CD14-positive monocyte (primary cell): ENCODE results near the gene GPRC5B. TPM values are rescaled to one million over a fixed set of nuclear protein-coding genes. Genes with fewer than 3 reads are reported as not detected.
A peak's percentile ranks its signal among the peaks of the same experiment; 100 is the strongest.

Experiments used
- DNase-seq, 3 donors: peaks; one replicate each; pipeline ENCODE4 v3.0.0-alpha.2; 2011 to 2022
- H2AFZ ChIP-seq: 2 replicates; pipeline ENCODE4 v1.6.0; 2012; ENCODE audit warnings: mild to moderate bottlenecking, low read depth, low read length, inconsistent platforms; ENCODE audit not compliant: insufficient read depth, poor library complexity, severe bottlenecking
- H3K27ac ChIP-seq, 2 donors: 1 replicate in 1 of 2; 2 replicates in 1 of 2; pipeline ENCODE4 v1.5.1; 2012 to 2013; ENCODE audit warnings: low read length in 2 of 2, control low read depth in 1 of 2, inconsistent platforms in 1 of 2, low read depth in 1 of 2, mild to moderate bottlenecking in 1 of 2
- H3K27me3 ChIP-seq, 2 donors: one replicate each; pipeline versions ENCODE4 v1.6.0 to v1.6.1; 2011 to 2013; ENCODE audit warnings: low read length in 2 of 2; ENCODE audit not compliant: control insufficient read depth in 2 of 2, insufficient read depth in 2 of 2
- H3K36me3 ChIP-seq, 2 donors: replicated peaks in 1 of 2; 1 replicate in 1 of 2; 2 replicates in 1 of 2; pipeline versions ENCODE4 v1.5.1 to v1.6.1; 2012 to 2013; ENCODE audit warnings: low read length in 2 of 2, control low read depth in 1 of 2, inconsistent platforms in 1 of 2, mild to moderate bottlenecking in 1 of 2; ENCODE audit not compliant: insufficient read depth in 2 of 2, control insufficient read depth in 1 of 2
- H3K4me1 ChIP-seq, 2 donors: 1 replicate in 1 of 2; 2 replicates in 1 of 2; pipeline versions ENCODE4 v1.5.1 to v1.6.1; 2012 to 2013; ENCODE audit warnings: low read length in 2 of 2, control low read depth in 1 of 2, inconsistent platforms in 1 of 2, mild to moderate bottlenecking in 1 of 2, moderate library complexity in 1 of 2; ENCODE audit not compliant: insufficient read depth in 2 of 2, control insufficient read depth in 1 of 2
- H3K4me2 ChIP-seq: replicated peaks from 2 replicates; pipeline ENCODE3; 2012; ENCODE audit warnings: low read length, moderate library complexity, mild to moderate bottlenecking; ENCODE audit not compliant: poor library complexity, severe bottlenecking; ENCODE audit errors: extremely low read depth
- H3K4me3 ChIP-seq, 3 experiments: fragments of 200-600 bp in 1 of 3; sonication (generic) in 1 of 3; replicated peaks in 1 of 3; 1 replicate in 2 of 3; 2 replicates in 1 of 3; pipeline ENCODE4 v1.5.1; 2011 to 2013; ENCODE audit warnings: low read length in 3 of 3, mild to moderate bottlenecking in 3 of 3, control low read depth in 2 of 3, low read depth in 2 of 3, inconsistent platforms in 1 of 3, moderate library complexity in 1 of 3
- H3K79me2 ChIP-seq: 2 replicates; pipeline ENCODE4 v1.6.0; 2012; ENCODE audit warnings: mild to moderate bottlenecking, control low read depth, inconsistent platforms, low read length, moderate library complexity; ENCODE audit not compliant: insufficient read depth
- H3K9ac ChIP-seq: 2 replicates; pipeline ENCODE4 v1.6.0; 2017; ENCODE audit warnings: low read length, mild to moderate bottlenecking; ENCODE audit not compliant: insufficient read depth, poor library complexity, severe bottlenecking
- H3K9me3 ChIP-seq, 2 donors: replicated peaks in 1 of 2; 1 replicate in 1 of 2; 2 replicates in 1 of 2; pipeline versions ENCODE4 v1.5.1 to v1.6.1; 2012 to 2013; ENCODE audit warnings: low read length in 2 of 2, control low read depth in 1 of 2; ENCODE audit not compliant: control insufficient read depth in 1 of 2, insufficient read depth in 1 of 2
- H4K20me1 ChIP-seq: 2 replicates; pipeline ENCODE4 v1.6.0; 2012; ENCODE audit warnings: mild to moderate bottlenecking, low read length, control low read depth, moderate library complexity; ENCODE audit not compliant: insufficient read depth
- H3K27ac Mint-ChIP-seq, 7 donors: one replicate each; pipeline ENCODE4 v1.8.0; 2020; ENCODE audit warnings: mild to moderate bottlenecking in 7 of 7, mixed read lengths in 7 of 7, moderate library complexity in 6 of 7, inconsistent platforms in 2 of 7
- H3K27me3 Mint-ChIP-seq, 3 donors: one replicate each; pipeline ENCODE4 v1.8.0; 2021 to 2022; ENCODE audit warnings: low read depth in 3 of 3, mild to moderate bottlenecking in 3 of 3, mixed read lengths in 3 of 3, moderate library complexity in 3 of 3, inconsistent platforms in 1 of 3
- H3K36me3 Mint-ChIP-seq, 2 donors: one replicate each; pipeline ENCODE4 v1.8.0; 2020; ENCODE audit warnings: mixed read lengths in 2 of 2, inconsistent platforms in 1 of 2, mild to moderate bottlenecking in 1 of 2
- H3K4me1 Mint-ChIP-seq: one replicate; pipeline ENCODE4 v1.8.0; 2020; ENCODE audit warnings: mild to moderate bottlenecking, mixed read lengths
- H3K4me3 Mint-ChIP-seq, 2 donors: one replicate each; pipeline ENCODE4 v1.8.0; 2020; ENCODE audit warnings: mild to moderate bottlenecking in 2 of 2, mixed read lengths in 2 of 2, moderate library complexity in 1 of 2
- H3K9me3 Mint-ChIP-seq, 7 donors: one replicate each; pipeline ENCODE4 v1.8.0; 2020 to 2022; ENCODE audit warnings: mixed read lengths in 7 of 7, mild to moderate bottlenecking in 6 of 7, moderate library complexity in 6 of 7, inconsistent platforms in 2 of 7
- CTCF ChIP-seq: fragments of 200-600 bp; IDR thresholded peaks from one replicate; pipeline ENCODE4 v1.8.0; 2022; ENCODE audit warnings: antibody characterized with exemption, mild to moderate bottlenecking
- WGBS: methylation state at CpG from one replicate; pipeline ENCODE4 v1.1.5; 2013; ENCODE audit warnings: missing lambda C conversion rate; ENCODE audit not compliant: insufficient coverage; 5-methylcytosine and 5-hydroxymethylcytosine counted together
- intact Hi-C, 2 donors: fragments of 100-400 bp; cut with micrococcal nuclease; formaldehyde crosslinking; loops; one replicate each; pipeline versions ENCODE4 v1.15.0 to v1.15.1; 2023
- polyA plus RNA-seq, 3 donors: library from polyadenylated mRNA; depleted of rRNA in 1 of 3; unstranded in 2 of 3; stranded (reverse) in 1 of 3; fragments of 300-500 nt in 2 of 3; fragments of >200 nt in 1 of 3; fragmentation: Illumina TruSeq in 2 of 3; gene quantifications; 1 replicate in 2 of 3; 2 replicates in 1 of 3; pipeline ENCODE4 v1.2.3, GENCODE V29; 2012 to 2021

Gene GPRC5B
- polyA plus RNA-seq, 3 donors: 0.06 to 0.24 TPM; not detected in 1

- no peak for TF ChIP-seq CTCF
- H3K4me2 ChIP-seq: no peak overlapping the region
- H3K4me1 ChIP-seq: no peaks in the 10 kb centered on the region
- H3K27me3 ChIP-seq: peaks cover 0 to 2% of the 10 kb centered on the region in 2 donors
- Mint-ChIP-seq H3K36me3 (no peaks in the 10 kb centered on the region), H3K27me3 (peaks cover 7 to 9% (median 8%) of the 10 kb centered on the region in 3 donors), H3K4me1 (peaks cover 11% of the 10 kb centered on the region), H3K27ac (no peak overlapping the region), H3K4me3 (no peak overlapping the region), H3K9me3 (peaks cover 0 to 5% (median 0%) of the 10 kb centered on the region in 7 donors)
- WGBS: 56% methylated on average over 17 of the region's 18 CpGs
- no peak overlapping the region for H3K4me3 ChIP-seq
- H3K9me3 ChIP-seq: no peaks in the 10 kb centered on the region
- peak overlapping the region; percentile 35 for H2AFZ ChIP-seq
- no peaks in the 10 kb centered on the region for H4K20me1 ChIP-seq
- H3K27ac ChIP-seq: no peak overlapping the region
- H3K9ac ChIP-seq: no peak overlapping the region
- H3K79me2 ChIP-seq: no peaks in the 10 kb centered on the region
- intact Hi-C loops: no loop called here
- no peak for DNase-seq
- H3K36me3 ChIP-seq: no peaks in the 10 kb centered on the region
Observed at GRCh38 chr16:19874851-19875546, 9.6 kb downstream of the GPRC5B start.

GRCh38 chr16:19874026-19874425 lies 10.6 kb downstream of the GPRC5B start:
- no peaks in the 10 kb centered on the region for H4K20me1 ChIP-seq
- peak overlapping the region in 1 of 2 donors; percentile 1 for H3K4me3 Mint-ChIP-seq
- no peak overlapping the region for H3K27ac ChIP-seq
- no peak for DNase-seq
- H2AFZ ChIP-seq: peak overlapping the region; percentile 35
- H3K4me1 Mint-ChIP-seq: peaks cover 11% of the 10 kb centered on the region
- intact Hi-C loops: no loop called here
- H3K4me1 ChIP-seq: no peaks in the 10 kb centered on the region
- peaks cover 0 to 2% of the 10 kb centered on the region in 2 donors for H3K27me3 ChIP-seq
- no peaks in the 10 kb centered on the region for H3K79me2 ChIP-seq
- H3K36me3 ChIP-seq: no peaks in the 10 kb centered on the region
- 81% methylated on average over 8 of the region's 8 CpGs for WGBS
- H3K27ac Mint-ChIP-seq: peak overlapping the region in 1 of 7 donors; percentile 8
- H3K9me3 Mint-ChIP-seq: peaks cover 0 to 5% (median 0%) of the 10 kb centered on the region in 7 donors
- H3K4me2 ChIP-seq: no peak overlapping the region
- no peaks in the 10 kb centered on the region for H3K9me3 ChIP-seq
- no peak overlapping the region for H3K4me3 ChIP-seq
- H3K9ac ChIP-seq: no peak overlapping the region
- peaks cover 7 to 9% (median 8%) of the 10 kb centered on the region in 3 donors for H3K27me3 Mint-ChIP-seq
- H3K36me3 Mint-ChIP-seq: no peaks in the 10 kb centered on the region
- no peak for TF ChIP-seq CTCF
